IgD-negative memory B cell (primary cell): ENCODE results near the gene KIAA1614. TPM values are rescaled to one million over a fixed set of nuclear protein-coding genes. Genes with fewer than 3 reads are reported as not detected.

ENCODE experiments used
- polyA plus RNA-seq: library from polyadenylated mRNA; unstranded; fragments of 300-500 nt; fragmentation: Illumina TruSeq; gene quantifications from one replicate; pipeline ENCODE4 v1.2.3, GENCODE V29; 2021

The KIAA1614 gene
- polyA plus RNA-seq, 1 donor from 2014 or later, result not detected

Other genes starting within 250 kb of the KIAA1614 start
- 7.1 TPM for gene STX6, start 110.0 kb downstream of the KIAA1614 start, polyA plus RNA-seq
- gene MR1, start 121.1 kb downstream of the KIAA1614 start, polyA plus RNA-seq, result 28.3 TPM
- gene IER5, start 175.8 kb downstream of the KIAA1614 start, polyA plus RNA-seq, result 31.0 TPM